HG03045 (cell line): Measurements from ENCODE around the gene FAM8A1.

Experiments used
- ATAC-seq: cut with Tn5 transposase; IDR thresholded peaks from one replicate; pipeline ENCODE4 v1.9.1; 2021; ENCODE audit warnings: mild to moderate bottlenecking, moderate library complexity; ENCODE audit not compliant: unreplicated experiment

The FAM8A1 gene

DNA sequence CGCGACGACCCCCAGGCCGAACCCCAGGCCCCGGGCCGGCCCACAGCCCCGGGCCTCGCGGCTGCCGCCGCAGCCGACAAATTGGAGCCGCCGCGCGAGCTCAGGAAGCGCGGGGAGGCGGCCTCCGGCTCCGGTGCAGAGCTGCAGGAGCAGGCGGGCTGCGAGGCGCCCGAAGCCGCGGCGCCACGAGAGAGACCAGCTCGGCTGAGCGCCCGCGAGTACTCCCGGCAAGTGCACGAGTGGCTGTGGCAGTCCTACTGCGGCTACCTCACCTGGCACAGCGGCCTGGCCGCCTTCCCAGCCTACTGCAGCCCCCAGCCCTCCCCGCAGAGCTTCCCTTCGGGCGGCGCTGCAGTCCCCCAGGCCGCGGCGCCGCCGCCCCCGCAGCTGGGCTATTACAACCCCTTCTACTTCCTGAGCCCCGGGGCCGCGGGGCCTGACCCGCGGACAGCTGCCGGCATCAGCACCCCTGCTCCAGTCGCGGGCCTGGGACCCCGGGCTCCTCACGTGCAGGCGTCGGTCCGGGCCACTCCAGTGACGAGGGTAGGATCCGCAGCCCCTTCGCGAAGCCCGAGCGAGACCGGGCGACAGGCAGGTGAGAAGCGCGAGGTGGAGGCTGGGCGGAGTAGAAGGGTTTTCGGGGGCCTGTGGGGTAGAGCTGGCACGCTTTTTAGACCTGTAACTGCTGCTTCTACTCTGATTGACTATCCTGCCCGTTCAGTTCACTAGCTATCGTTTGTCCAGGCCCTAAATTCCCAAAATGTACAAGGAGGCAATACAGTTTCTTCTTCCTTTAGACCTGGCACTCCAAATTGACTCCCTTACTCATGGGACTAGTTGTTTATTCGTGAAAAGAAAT, 654 bp downstream of the FAM8A1 start:
- peak; percentile 58 for ATAC-seq

- ATAC-seq, result no peak
Observed at GRCh38 chr6:17601386-17601703, 1.2 kb downstream of the FAM8A1 start.

DNA sequence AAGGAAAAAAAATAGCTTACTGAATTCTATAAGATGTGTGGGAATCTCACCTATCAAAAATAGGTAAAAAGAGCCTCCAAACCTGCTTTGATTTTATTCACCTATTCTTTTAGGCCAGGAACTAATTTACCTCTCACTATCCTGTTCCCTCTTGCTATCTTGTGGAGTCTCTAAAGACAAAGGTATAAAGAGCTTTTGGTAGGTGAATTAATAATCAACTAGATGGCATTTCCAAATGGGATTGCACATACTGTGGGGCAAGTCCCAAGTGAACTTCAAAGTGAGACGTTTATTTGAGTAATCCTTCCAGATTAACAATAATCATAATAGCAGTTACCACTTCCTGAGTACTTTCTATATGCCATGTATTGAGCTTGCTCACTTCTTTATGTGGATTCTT, 2.8 kb downstream of the FAM8A1 start:
- ATAC-seq, result no peak

GRCh38 chr6:17606606-17607005, 6.5 kb downstream of the FAM8A1 start:
- ATAC-seq, result no peak

GRCh38 chr6:17610835-17611234, 10.7 kb downstream of the FAM8A1 start:
- ATAC-seq, result no peak

DNA sequence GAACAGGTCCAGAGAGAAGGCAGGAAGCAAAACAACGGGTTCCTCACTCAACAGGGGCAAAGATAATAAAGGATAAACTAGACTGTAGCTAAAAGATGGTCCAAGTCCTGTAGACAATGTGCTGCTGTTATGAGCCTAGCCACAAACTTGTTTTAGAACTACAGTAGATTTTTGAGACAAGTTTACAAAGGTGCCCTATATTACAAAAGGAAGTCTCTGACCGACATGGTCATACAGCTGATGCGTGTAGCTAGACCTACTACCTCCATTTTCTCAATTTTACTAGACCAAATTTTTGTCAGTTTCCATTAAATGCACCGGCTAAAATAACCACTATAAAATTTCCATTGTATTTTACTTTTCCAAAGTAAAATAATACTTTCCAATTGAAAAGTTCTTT, 11.9 kb downstream of the FAM8A1 start:
- ATAC-seq, result no peak

DNA sequence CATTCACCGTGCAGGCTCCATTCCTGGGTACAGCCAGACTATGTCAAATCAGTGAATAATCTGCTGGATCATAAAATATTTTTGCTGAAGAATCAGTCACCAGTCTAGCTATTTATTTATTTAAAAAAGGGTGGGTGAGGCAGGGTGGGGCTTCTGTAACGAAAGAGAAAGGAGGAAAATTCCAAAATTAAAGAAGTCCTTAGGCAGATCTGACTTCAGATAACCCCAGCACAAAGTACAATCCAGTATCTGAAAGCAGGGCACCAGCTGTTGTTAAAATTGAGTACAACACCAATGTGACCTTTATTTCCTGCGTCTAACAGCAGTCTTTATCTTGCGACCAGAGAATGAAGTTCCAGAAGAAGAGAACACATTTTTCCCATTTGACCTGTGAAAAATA, 15.7 kb downstream of the FAM8A1 start:
- no peak for ATAC-seq

DNA sequence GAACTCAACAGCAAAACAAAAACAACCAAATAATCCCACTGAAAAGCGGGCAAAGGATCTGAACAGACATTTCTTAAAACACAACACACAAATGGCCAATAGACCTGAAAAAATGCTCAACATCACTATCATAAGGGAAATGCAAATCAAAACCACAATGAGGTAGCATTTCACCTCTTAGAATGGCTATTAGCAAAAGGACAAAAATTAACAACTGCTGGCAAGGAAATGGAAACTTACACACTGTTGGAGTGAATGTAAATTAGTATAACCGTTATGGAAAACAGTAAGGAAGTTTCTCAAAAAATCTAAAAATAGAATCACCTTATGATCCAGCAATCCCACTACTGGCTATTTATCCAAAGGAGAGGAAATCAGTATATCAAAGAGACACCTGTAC, 20.9 kb downstream of the FAM8A1 start:
- peak; percentile 67 for ATAC-seq

GRCh38 chr6:17622144-17622543, 22.0 kb downstream of the FAM8A1 start:
- no peak for ATAC-seq

DNA sequence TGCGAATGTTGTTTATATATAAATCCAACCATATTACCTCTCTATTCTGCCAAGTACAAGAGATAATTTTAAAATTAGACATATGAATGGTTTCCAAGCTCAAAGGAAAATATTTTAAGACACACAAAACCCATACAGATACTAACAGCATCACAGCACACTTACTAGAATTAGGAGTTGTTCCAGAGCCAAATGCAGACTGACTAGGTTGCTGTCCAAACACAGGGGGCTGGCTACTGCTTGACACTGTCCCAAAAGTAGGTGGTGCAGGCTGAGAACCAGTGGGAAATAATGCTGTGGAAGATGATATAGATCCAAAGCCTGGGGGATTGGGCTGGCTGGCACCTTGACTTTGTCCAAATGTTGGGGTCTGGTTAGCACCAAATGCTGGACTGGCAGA, 24.3 kb downstream of the FAM8A1 start:
- ATAC-seq, result no peak

- peak; percentile 65 for ATAC-seq
Observed at GRCh38 chr6:17628873-17629272, 28.8 kb downstream of the FAM8A1 start.

DNA sequence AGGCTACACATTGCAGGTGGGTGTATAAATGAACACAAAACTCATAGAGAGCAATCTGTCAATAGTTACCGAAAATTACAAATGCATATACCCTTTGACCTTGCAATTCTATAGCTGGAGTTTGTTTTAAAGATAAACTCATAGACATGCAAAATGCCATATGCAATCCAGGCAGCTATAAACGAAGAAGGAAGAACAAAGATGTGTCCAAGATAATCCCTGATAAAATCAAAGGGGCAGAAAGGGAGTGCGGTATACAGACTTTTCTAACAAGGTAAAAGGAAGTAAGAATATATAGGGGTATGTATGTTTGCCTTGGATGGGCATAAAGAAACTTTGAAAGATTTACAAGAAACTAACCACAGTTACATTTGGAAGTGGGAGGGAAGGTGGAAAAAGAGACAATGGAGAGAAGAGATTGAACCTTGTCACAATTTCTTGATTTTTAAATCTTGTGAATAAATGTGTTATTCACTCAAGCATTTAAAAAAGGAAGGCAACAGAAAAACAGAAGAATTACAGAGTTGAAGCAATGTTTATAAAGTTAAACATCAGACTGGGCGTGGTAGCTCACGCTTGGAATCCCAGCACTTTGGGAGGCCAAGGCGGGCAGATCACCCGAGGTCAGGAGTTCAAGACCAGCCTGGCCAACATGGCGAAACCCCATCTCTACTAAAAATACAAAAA, 29.9 kb downstream of the FAM8A1 start:
- no peak for ATAC-seq

DNA sequence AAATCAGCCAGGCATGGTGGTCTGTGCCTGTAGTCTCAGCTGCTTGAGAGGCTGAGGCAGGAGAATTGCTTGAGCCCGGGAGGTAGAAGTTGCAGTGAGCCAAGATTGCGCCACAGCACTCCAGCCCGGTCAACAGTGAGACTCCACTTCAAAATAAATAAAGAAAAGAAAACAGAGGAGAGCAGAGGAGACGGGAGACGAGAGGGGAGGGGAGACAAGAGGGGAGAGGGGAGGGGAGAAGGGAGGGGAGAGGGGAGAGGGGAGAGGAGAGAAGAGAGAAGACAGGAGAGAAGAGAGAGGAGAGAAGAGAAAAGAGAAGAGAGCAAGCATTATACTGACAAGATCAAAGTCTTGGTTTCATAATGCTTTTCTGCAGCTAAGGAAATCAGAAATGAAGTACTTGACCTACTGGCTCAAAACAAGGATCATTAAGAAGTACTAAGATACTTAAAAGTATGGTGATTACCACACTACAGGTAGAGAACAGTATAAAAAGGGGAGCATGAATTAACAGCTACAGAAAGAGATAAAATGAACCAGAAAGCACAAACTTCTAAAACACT, 30.5 kb downstream of the FAM8A1 start:
- ATAC-seq, result no peak

DNA sequence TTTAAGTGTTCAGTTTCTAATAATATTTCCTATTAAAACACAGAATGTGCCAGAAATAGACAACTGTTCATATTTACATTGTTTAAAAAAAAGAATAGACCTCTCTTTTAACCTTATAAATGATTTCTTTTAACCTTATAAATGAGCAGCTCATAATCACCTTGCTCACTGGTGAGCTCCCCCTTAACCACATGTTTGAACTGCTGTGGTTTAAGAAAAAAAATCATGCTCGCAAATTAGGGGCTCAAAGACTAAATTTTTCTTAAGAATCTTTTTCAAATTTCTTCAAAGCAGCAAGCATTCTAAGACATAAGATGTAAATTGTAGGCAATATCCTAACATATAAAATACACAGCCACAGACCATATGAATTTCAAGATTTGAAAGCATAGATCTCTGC, 32.8 kb downstream of the FAM8A1 start:
- ATAC-seq, result no peak

GRCh38 chr6:17633465-17634188, 33.5 kb downstream of the FAM8A1 start:
- no peak for ATAC-seq

DNA sequence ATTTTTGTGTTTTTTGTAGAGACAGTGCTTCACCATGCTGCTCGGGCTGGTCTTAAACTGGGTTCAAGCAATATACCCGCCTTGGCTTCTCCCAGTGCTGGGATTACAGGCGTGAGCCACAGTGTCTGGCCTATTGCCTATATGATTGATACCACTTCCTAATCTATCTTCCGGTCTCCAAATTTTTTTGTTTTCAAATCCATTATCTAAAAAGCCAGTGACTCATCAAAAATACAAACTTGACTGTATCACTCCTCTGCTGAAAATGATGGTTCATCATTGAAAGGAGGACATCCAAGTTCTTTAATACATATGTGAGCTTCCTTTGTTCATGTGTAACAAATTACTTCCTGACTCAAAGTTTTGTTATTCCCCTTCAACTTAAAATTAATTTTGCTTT, 35.5 kb downstream of the FAM8A1 start:
- ATAC-seq, result no peak

- no peak for ATAC-seq
Observed at GRCh38 chr6:17638212-17638715, 38.2 kb downstream of the FAM8A1 start.

GRCh38 chr6:17640477-17640917, 40.4 kb downstream of the FAM8A1 start:
- no peak for ATAC-seq

DNA sequence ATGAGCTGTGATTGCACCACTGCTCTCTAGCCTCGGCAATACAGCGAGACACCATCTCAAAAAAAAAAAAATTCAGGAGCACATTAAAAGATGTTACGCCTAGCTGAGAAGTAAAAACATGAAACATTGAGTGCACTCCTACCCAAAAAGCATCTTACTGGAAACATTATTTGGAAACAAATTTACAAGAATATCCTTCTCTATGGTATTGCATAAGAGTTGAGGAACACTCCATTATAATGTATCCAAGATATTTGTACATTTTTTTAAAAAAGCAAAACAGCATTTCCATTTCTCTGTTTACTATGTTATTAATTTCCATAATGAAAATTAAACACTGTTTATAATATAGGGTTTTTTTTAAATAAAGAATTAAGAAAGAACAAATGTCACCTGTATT, 48.6 kb downstream of the FAM8A1 start:
- ATAC-seq, result no peak

GRCh38 chr6:17650656-17651309, 50.7 kb downstream of the FAM8A1 start:
- no peak for ATAC-seq
